Measurements from ENCODE around the gene CCDC196. TPM values are rescaled to one million over a fixed set of nuclear protein-coding genes. Genes with fewer than 3 reads are reported as not detected.

Gene CCDC196
- polyA plus RNA-seq, 3 donors = not detected

DNA sequence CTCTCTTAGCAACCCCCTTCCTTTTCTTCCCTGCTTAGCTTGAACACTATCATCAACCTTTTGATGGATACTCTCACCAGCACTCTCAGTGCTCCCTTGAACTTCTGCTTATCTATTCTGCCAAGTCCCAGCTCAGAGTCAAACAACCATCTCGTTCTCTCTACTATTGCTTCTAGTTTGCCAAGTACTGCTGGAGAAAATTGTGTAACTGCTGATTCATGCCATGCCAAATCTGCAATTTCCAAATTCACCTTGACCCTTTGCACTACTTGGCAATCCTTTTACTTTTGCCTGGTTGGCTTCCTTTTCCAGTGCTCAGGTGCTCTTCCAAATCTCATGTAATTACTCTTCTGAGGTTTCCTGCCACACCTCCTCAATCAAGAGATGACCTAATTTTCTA, 2.8 kb upstream of the CCDC196 start:
- Histone ChIP-seq H3K4me3 (replicated peaks in 1 of 3; ENCODE audit: low read depth in 2 of 3, low read length in 3 of 3) (no peak overlapping the region), H3K27me3 (ENCODE audit: control insufficient read depth in 2 of 2, insufficient read depth in 2 of 2, low read length in 2 of 2) (no peaks in the 10 kb centered on the region), H4K20me1 (ENCODE audit: insufficient read depth, low read length) (no peaks in the 10 kb centered on the region), H3K4me2 (replicated peaks; ENCODE audit: extremely low read depth, low read length, poor library complexity, severe bottlenecking) (no peak overlapping the region), H3K9ac (ENCODE audit: insufficient read depth, low read length, poor library complexity, severe bottlenecking) (no peak overlapping the region), H3K9me3 (replicated peaks in 1 of 2; ENCODE audit: control insufficient read depth in 1 of 2, insufficient read depth in 1 of 2, low read length in 2 of 2) (no peaks in the 10 kb centered on the region), H3K79me2 (ENCODE audit: insufficient read depth, low read length) (no peaks in the 10 kb centered on the region), H3K27ac (ENCODE audit: low read depth in 1 of 2, low read length in 2 of 2) (no peak overlapping the region), H3K36me3 (replicated peaks in 1 of 2; ENCODE audit: control insufficient read depth in 1 of 2, insufficient read depth in 2 of 2, low read length in 2 of 2) (no peaks in the 10 kb centered on the region), H2AFZ (ENCODE audit: insufficient read depth, low read depth, low read length, poor library complexity, severe bottlenecking) (no peak overlapping the region), H3K4me1 (ENCODE audit: control insufficient read depth in 1 of 2, insufficient read depth in 2 of 2, low read length in 2 of 2) (no peaks in the 10 kb centered on the region)
- intact Hi-C loops (cut with micrococcal nuclease) = no loop called here
- TF ChIP-seq, protein P1, sequence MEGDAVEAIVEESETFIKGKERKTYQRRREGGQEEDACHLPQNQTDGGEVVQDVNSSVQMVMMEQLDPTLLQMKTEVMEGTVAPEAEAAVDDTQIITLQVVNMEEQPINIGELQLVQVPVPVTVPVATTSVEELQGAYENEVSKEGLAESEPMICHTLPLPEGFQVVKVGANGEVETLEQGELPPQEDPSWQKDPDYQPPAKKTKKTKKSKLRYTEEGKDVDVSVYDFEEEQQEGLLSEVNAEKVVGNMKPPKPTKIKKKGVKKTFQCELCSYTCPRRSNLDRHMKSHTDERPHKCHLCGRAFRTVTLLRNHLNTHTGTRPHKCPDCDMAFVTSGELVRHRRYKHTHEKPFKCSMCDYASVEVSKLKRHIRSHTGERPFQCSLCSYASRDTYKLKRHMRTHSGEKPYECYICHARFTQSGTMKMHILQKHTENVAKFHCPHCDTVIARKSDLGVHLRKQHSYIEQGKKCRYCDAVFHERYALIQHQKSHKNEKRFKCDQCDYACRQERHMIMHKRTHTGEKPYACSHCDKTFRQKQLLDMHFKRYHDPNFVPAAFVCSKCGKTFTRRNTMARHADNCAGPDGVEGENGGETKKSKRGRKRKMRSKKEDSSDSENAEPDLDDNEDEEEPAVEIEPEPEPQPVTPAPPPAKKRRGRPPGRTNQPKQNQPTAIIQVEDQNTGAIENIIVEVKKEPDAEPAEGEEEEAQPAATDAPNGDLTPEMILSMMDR (IDR thresholded peaks at IDR 0.05) = no peak
- Mint-ChIP-seq H3K27ac (no peak overlapping the region), H3K4me1 (no peaks in the 10 kb centered on the region), H3K4me3 (no peak overlapping the region), H3K36me3 (no peaks in the 10 kb centered on the region), H3K9me3 (no peaks in the 10 kb centered on the region), H3K27me3 (ENCODE audit: low read depth in 3 of 3) (peaks cover 0 to 1% (median 0%) of the 10 kb centered on the region in 3 donors)
- WGBS (ENCODE audit: insufficient coverage) = 0% methylated on average over 1 of the region's 1 CpG
- DNase-seq = no peak

DNA sequence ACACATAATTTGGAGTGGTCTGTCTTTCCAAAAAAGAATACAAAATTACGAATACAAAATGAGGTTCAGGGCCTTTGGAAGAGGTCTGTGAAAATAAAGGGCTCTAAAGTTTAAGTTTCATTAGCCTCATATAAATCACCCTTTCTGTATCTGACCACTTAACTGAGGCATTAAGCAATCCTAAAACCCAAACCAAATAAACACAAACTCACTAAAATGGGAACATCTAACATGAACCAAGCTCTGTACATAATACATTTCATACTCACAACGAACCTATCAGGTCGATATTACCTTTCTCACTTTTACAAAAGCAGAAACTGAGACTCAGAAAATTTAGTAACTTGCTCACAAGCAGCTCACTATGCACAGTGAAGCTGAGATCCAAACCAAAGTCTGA, 1.1 kb upstream of the CCDC196 start:
- no peak overlapping the region for H3K4me3 Mint-ChIP-seq
- TF ChIP-seq, protein P1 (IDR thresholded peaks at IDR 0.05) = no peak
- no peaks in the 10 kb centered on the region for H3K36me3 Mint-ChIP-seq
- Histone ChIP-seq H3K4me1 (ENCODE audit: control insufficient read depth in 1 of 2, insufficient read depth in 2 of 2, low read length in 2 of 2) (no peaks in the 10 kb centered on the region), H3K9ac (ENCODE audit: insufficient read depth, low read length, poor library complexity, severe bottlenecking) (no peak overlapping the region), H3K4me2 (replicated peaks; ENCODE audit: extremely low read depth, low read length, poor library complexity, severe bottlenecking) (no peak overlapping the region), H2AFZ (ENCODE audit: insufficient read depth, low read depth, low read length, poor library complexity, severe bottlenecking) (no peak overlapping the region), H3K36me3 (replicated peaks in 1 of 2; ENCODE audit: control insufficient read depth in 1 of 2, insufficient read depth in 2 of 2, low read length in 2 of 2) (no peaks in the 10 kb centered on the region), H3K27me3 (ENCODE audit: control insufficient read depth in 2 of 2, insufficient read depth in 2 of 2, low read length in 2 of 2) (no peaks in the 10 kb centered on the region), H3K27ac (ENCODE audit: low read depth in 1 of 2, low read length in 2 of 2) (no peak overlapping the region), H3K79me2 (ENCODE audit: insufficient read depth, low read length) (no peaks in the 10 kb centered on the region), H3K4me3 (replicated peaks in 1 of 3; ENCODE audit: low read depth in 2 of 3, low read length in 3 of 3) (no peak overlapping the region), H4K20me1 (ENCODE audit: insufficient read depth, low read length) (no peaks in the 10 kb centered on the region), H3K9me3 (replicated peaks in 1 of 2; ENCODE audit: control insufficient read depth in 1 of 2, insufficient read depth in 1 of 2, low read length in 2 of 2) (no peaks in the 10 kb centered on the region)
- DNase-seq = no peak
- intact Hi-C loops (cut with micrococcal nuclease) = no loop called here
- H3K9me3 Mint-ChIP-seq = no peaks in the 10 kb centered on the region
- H3K27me3 Mint-ChIP-seq (ENCODE audit: low read depth in 3 of 3) = peaks cover 0 to 5% (median 0%) of the 10 kb centered on the region in 3 donors
- 73% methylated on average over 2 of the region's 3 CpGs for WGBS (ENCODE audit: insufficient coverage)
- no peak overlapping the region for H3K27ac Mint-ChIP-seq
- no peaks in the 10 kb centered on the region for H3K4me1 Mint-ChIP-seq

All from CD14-positive monocyte (primary cell).